Uterus (tissue), 2 donors: ENCODE data around the gene COL23A1.

Experiments
- CTCF ChIP-seq, 4 experiments: fragments of 200-600 bp in 2 of 4; fragments of 450-650 bp in 2 of 4; sonication (generic) in 2 of 4; IDR thresholded peaks; one replicate each; pipeline ENCODE4 v1.5.1; 2016 to 2019; ENCODE audit warnings: antibody characterized with exemption in 4 of 4, mild to moderate bottlenecking in 2 of 4, moderate library complexity in 1 of 4
- POLR2A ChIP-seq, 2 donors: fragments of 450-650 bp; IDR thresholded peaks; one replicate each; pipeline ENCODE4 v1.6.1; 2016; ENCODE audit warnings: antibody characterized with exemption in 2 of 2, mild to moderate bottlenecking in 1 of 2, moderate library complexity in 1 of 2

GRCh38 chr5:178203670-178204181 is 386.5 kb downstream of the COL23A1 start:
- TF ChIP-seq CTCF (IDR thresholded peaks at IDR 0.05), result no peak
- no peak for TF ChIP-seq POLR2A (IDR thresholded peaks at IDR 0.05)
